Liver (tissue), 9 donors: ENCODE data around the gene RNF135. TPM values are rescaled to one million over a fixed set of nuclear protein-coding genes. Genes with fewer than 3 reads are reported as not detected.

ENCODE experiments used
- DNase-seq: peaks from one replicate; pipeline ENCODE4 v3.0.0-alpha.2; 2017; ENCODE audit warnings: low spot score
- H3K27ac ChIP-seq, 2 donors: one replicate each; pipeline ENCODE4 v1.7.0; 2013; ENCODE audit warnings: inconsistent platforms in 2 of 2, low read length in 2 of 2, control low read depth in 1 of 2, low read depth in 1 of 2, mild to moderate bottlenecking in 1 of 2
- H3K27me3 ChIP-seq, 4 donors: one replicate each; pipeline versions ENCODE4 v1.6.1 to v1.7.0; 2013; ENCODE audit warnings: low read length in 3 of 4, inconsistent platforms in 1 of 4, mild to moderate bottlenecking in 1 of 4, moderate library complexity in 1 of 4; ENCODE audit not compliant: control insufficient read depth in 4 of 4, insufficient read depth in 4 of 4
- H3K36me3 ChIP-seq, 4 donors: one replicate each; pipeline versions ENCODE4 v1.6.1 to v1.7.0; 2013; ENCODE audit warnings: low read length in 3 of 4, mild to moderate bottlenecking in 3 of 4, low read depth in 1 of 4, moderate library complexity in 1 of 4; ENCODE audit not compliant: control insufficient read depth in 4 of 4, insufficient read depth in 3 of 4
- H3K4me1 ChIP-seq, 4 donors: one replicate each; pipeline versions ENCODE4 v1.6.1 to v1.7.0; 2013; ENCODE audit warnings: low read length in 3 of 4, mild to moderate bottlenecking in 3 of 4, moderate library complexity in 1 of 4; ENCODE audit not compliant: control insufficient read depth in 4 of 4, insufficient read depth in 4 of 4
- H3K4me3 ChIP-seq, 3 donors: one replicate each; pipeline versions ENCODE4 v1.6.1 to v1.7.0; 2013; ENCODE audit warnings: low read length in 3 of 3, control low read depth in 1 of 3, low read depth in 1 of 3, mild to moderate bottlenecking in 1 of 3
- H3K9ac ChIP-seq, 2 donors: one replicate each; pipeline ENCODE4 v1.7.0; 2013; ENCODE audit warnings: low read length in 2 of 2, mild to moderate bottlenecking in 2 of 2, moderate library complexity in 2 of 2, control low read depth in 1 of 2, low read depth in 1 of 2
- H3K9me3 ChIP-seq, 4 donors: one replicate each; pipeline versions ENCODE4 v1.6.1 to v1.7.0; 2013; ENCODE audit warnings: low read length in 3 of 4; ENCODE audit not compliant: control insufficient read depth in 4 of 4
- EGR1 ChIP-seq, 2 donors: IDR thresholded peaks; 2 replicates each; pipeline ENCODE4 v1.6.1; 2016 to 2018; ENCODE audit warnings: antibody characterized with exemption in 2 of 2, low read depth in 2 of 2
- FOXA1 ChIP-seq: IDR thresholded peaks from 2 replicates; pipeline ENCODE4 v1.6.1; 2016; ENCODE audit warnings: antibody characterized with exemption
- GABPA ChIP-seq, 2 donors: IDR thresholded peaks in 1 of 2; conservative IDR thresholded peaks in 1 of 2; 2 replicates each; pipeline ENCODE4 v1.6.1; 2016; ENCODE audit warnings: antibody characterized with exemption in 2 of 2, mild to moderate bottlenecking in 1 of 2, moderate library complexity in 1 of 2
- HNF4A ChIP-seq, 2 donors: conservative IDR thresholded peaks; 2 replicates each; pipeline ENCODE4 v1.6.1; 2016; ENCODE audit warnings: antibody characterized with exemption in 2 of 2, mild to moderate bottlenecking in 2 of 2
- JUND ChIP-seq, 2 donors: IDR thresholded peaks; 2 replicates each; pipeline ENCODE4 v1.6.1; 2016; ENCODE audit warnings: antibody characterized with exemption in 2 of 2
- NR2F2 ChIP-seq: IDR thresholded peaks from 2 replicates; pipeline ENCODE4 v1.6.1; 2016; ENCODE audit warnings: antibody characterized with exemption
- RXRA ChIP-seq, 2 donors: IDR thresholded peaks; 2 replicates each; pipeline ENCODE4 v1.6.1; 2017 to 2018; ENCODE audit warnings: antibody characterized with exemption in 2 of 2, mild to moderate bottlenecking in 1 of 2
- SP1 ChIP-seq: IDR thresholded peaks from 2 replicates; pipeline ENCODE4 v1.6.1; 2018; ENCODE audit warnings: antibody characterized with exemption, mild to moderate bottlenecking
- TAF1 ChIP-seq: conservative IDR thresholded peaks from 2 replicates; pipeline ENCODE4 v1.6.1; 2016; ENCODE audit warnings: antibody characterized with exemption, mild to moderate bottlenecking
- YY1 ChIP-seq: IDR thresholded peaks from 2 replicates; pipeline ENCODE4 v1.6.1; 2016; ENCODE audit warnings: antibody characterized with exemption, mild to moderate bottlenecking
- WGBS: extraction: QIAGEN DNeasy Blood & Tissue Kit; methylation state at CpG from one replicate; pipeline ENCODE4 v1.1.7; 2013; 5-methylcytosine and 5-hydroxymethylcytosine counted together
- polyA plus RNA-seq, 2 donors: library from polyadenylated mRNA; stranded (reverse) in 1 of 2; unstranded in 1 of 2; fragments of 200-250 nt in 1 of 2; fragments of >200 nt in 1 of 2; fragmentation: Nextera tagmentation in 1 of 2; extraction: Ambion mirVana in 1 of 2; gene quantifications; one replicate each; pipeline versions ENCODE4 v1.2.1 to v1.2.3, GENCODE V29; 2013 to 2015
- total RNA-seq, 2 donors: library from RNA; depleted of rRNA; stranded (reverse); fragments of >200 nt; gene quantifications; one replicate each; pipeline ENCODE4 v1.2.3, GENCODE V29; 2014
- TF ChIP-seq, protein P1 (sequence below): IDR thresholded peaks from 2 replicates; pipeline ENCODE4 v1.6.1; 2016; ENCODE audit warnings: antibody characterized with exemption
- TF ChIP-seq, protein P2 (sequence below): IDR thresholded peaks from 2 replicates; pipeline ENCODE4 v1.6.1; 2016; ENCODE audit warnings: antibody characterized with exemption
- TF ChIP-seq, protein P3 (sequence below): IDR thresholded peaks from 2 replicates; pipeline ENCODE4 v1.6.1; 2016; ENCODE audit warnings: antibody characterized with exemption, mild to moderate bottlenecking
- TF ChIP-seq, protein P4 (sequence below): fragments of 150-350 bp; IDR thresholded peaks from 2 replicates; pipeline ENCODE4 v1.5.1; 2017; ENCODE audit warnings: improper control_type of control experiment, low read depth, low read length; ENCODE audit not compliant: missing input control
- donor health status: healthy.
- donor health status: healthy.
- donor health status: healthy.
- donor health status: healthy.
- donor health status: healthy.

Gene RNF135
- total and polyA plus RNA-seq, 4 donors: 3.4 to 5.5 (median 3.7) TPM

DNA sequence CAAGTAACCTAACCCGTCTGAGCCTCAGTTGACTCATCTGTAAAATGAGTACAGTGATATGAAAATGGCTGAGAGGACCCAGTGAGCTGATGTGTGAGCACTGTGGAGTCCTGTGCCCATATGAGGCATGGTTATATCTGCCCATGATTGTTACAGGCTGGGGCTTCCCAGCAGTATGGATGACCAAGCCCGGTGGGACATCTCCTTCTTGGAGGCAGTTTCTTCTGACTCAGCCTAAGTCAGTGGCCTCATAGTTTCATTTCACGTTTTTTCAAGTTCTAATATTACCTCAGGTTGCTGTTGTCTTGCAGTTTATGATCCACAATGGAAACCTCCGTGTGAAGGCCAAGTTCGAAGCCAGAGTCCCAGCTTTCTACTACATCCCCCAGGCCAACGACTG is 44.3 kb upstream of the RNF135 start:
- WGBS: 85% methylated on average over 6 of the region's 6 CpGs
- TF ChIP-seq FOXA1 (no peak), EGR1 (IDR thresholded peaks at IDR 0.05; ENCODE audit: low read depth in 2 of 2) (no peak)
- TF ChIP-seq, protein P1, sequence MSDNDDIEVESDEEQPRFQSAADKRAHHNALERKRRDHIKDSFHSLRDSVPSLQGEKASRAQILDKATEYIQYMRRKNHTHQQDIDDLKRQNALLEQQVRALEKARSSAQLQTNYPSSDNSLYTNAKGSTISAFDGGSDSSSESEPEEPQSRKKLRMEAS: no peak
- TF ChIP-seq, protein P2, sequence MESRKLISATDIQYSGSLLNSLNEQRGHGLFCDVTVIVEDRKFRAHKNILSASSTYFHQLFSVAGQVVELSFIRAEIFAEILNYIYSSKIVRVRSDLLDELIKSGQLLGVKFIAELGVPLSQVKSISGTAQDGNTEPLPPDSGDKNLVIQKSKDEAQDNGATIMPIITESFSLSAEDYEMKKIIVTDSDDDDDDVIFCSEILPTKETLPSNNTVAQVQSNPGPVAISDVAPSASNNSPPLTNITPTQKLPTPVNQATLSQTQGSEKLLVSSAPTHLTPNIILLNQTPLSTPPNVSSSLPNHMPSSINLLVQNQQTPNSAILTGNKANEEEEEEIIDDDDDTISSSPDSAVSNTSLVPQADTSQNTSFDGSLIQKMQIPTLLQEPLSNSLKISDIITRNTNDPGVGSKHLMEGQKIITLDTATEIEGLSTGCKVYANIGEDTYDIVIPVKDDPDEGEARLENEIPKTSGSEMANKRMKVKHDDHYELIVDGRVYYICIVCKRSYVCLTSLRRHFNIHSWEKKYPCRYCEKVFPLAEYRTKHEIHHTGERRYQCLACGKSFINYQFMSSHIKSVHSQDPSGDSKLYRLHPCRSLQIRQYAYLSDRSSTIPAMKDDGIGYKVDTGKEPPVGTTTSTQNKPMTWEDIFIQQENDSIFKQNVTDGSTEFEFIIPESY: no peak
- Histone ChIP-seq H3K27ac (no peak overlapping the region), H3K9ac (no peak overlapping the region), H3K4me3 (no peak overlapping the region), H3K4me1 (peaks cover 4 to 14% (median 6%) of the 10 kb centered on the region in 4 donors), H3K9me3 (no peaks in the 10 kb centered on the region), H3K36me3 (peaks cover 0 to 2% (median 0%) of the 10 kb centered on the region in 4 donors), H3K27me3 (no peaks in the 10 kb centered on the region)
- DNase-seq: no peak

DNA sequence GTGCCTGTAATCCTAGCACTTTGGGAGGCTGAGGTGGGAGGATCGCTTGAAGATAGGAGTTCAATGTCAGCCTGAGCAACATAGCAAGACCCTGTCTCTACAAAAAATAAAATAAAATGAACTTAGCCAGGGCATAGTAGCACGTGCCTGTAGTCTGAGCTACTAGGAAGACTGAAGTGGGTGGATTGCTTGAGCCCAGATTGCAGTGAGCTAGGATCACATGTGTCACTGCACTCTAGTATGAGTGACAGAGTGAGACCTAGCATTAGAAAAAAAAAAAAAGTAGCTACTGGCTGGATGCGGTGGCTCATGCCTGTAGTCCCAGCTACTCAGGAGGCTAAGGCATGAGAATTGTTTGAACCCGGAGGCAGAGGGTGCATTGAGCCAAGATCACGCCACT is 43.1 kb upstream of the RNF135 start:
- DNase-seq: no peak
- TF ChIP-seq FOXA1 (no peak), RXRA (IDR thresholded peaks at IDR 0.05) (no peak), SP1 (no peak), HNF4A (conservative IDR thresholded peaks at IDR 0.05) (no peak), NR2F2 (no peak), GABPA (IDR thresholded peaks at IDR 0.05 in 1 of 2, conservative IDR thresholded peaks at IDR 0.05 in 1 of 2) (no peak), TAF1 (no peak), YY1 (no peak), EGR1 (IDR thresholded peaks at IDR 0.05; ENCODE audit: low read depth in 2 of 2) (no peak), JUND (IDR thresholded peaks at IDR 0.05) (no peak)
- TF ChIP-seq, protein P3, sequence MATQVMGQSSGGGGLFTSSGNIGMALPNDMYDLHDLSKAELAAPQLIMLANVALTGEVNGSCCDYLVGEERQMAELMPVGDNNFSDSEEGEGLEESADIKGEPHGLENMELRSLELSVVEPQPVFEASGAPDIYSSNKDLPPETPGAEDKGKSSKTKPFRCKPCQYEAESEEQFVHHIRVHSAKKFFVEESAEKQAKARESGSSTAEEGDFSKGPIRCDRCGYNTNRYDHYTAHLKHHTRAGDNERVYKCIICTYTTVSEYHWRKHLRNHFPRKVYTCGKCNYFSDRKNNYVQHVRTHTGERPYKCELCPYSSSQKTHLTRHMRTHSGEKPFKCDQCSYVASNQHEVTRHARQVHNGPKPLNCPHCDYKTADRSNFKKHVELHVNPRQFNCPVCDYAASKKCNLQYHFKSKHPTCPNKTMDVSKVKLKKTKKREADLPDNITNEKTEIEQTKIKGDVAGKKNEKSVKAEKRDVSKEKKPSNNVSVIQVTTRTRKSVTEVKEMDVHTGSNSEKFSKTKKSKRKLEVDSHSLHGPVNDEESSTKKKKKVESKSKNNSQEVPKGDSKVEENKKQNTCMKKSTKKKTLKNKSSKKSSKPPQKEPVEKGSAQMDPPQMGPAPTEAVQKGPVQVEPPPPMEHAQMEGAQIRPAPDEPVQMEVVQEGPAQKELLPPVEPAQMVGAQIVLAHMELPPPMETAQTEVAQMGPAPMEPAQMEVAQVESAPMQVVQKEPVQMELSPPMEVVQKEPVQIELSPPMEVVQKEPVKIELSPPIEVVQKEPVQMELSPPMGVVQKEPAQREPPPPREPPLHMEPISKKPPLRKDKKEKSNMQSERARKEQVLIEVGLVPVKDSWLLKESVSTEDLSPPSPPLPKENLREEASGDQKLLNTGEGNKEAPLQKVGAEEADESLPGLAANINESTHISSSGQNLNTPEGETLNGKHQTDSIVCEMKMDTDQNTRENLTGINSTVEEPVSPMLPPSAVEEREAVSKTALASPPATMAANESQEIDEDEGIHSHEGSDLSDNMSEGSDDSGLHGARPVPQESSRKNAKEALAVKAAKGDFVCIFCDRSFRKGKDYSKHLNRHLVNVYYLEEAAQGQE: no peak
- TF ChIP-seq, protein P4, sequence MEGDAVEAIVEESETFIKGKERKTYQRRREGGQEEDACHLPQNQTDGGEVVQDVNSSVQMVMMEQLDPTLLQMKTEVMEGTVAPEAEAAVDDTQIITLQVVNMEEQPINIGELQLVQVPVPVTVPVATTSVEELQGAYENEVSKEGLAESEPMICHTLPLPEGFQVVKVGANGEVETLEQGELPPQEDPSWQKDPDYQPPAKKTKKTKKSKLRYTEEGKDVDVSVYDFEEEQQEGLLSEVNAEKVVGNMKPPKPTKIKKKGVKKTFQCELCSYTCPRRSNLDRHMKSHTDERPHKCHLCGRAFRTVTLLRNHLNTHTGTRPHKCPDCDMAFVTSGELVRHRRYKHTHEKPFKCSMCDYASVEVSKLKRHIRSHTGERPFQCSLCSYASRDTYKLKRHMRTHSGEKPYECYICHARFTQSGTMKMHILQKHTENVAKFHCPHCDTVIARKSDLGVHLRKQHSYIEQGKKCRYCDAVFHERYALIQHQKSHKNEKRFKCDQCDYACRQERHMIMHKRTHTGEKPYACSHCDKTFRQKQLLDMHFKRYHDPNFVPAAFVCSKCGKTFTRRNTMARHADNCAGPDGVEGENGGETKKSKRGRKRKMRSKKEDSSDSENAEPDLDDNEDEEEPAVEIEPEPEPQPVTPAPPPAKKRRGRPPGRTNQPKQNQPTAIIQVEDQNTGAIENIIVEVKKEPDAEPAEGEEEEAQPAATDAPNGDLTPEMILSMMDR: no peak
- TF ChIP-seq, protein P2: no peak
- TF ChIP-seq, protein P1: no peak
- 96% methylated on average over 5 of the region's 5 CpGs for WGBS
- Histone ChIP-seq H3K27ac (no peak overlapping the region), H3K27me3 (no peaks in the 10 kb centered on the region), H3K4me1 (peaks cover 0 to 3% (median 0%) of the 10 kb centered on the region in 4 donors), H3K4me3 (no peak overlapping the region), H3K9ac (no peak overlapping the region), H3K9me3 (no peaks in the 10 kb centered on the region), H3K36me3 (peaks cover 0 to 2% (median 0%) of the 10 kb centered on the region in 4 donors)
